Neural progenitor cell (in vitro differentiated cells): Measurements from ENCODE around the gene EYS.

Source experiments
- EZH2 ChIP-seq: fragments of 200-600 bp; sonication (generic); IDR thresholded peaks from 2 replicates; pipeline ENCODE4 v1.6.1; 2017; ENCODE audit warnings: antibody characterized with exemption, mild to moderate bottlenecking, moderate library complexity
- TF ChIP-seq, protein P1 (sequence below): fragments of 200-600 bp; sonication (generic); IDR thresholded peaks from 2 replicates; pipeline ENCODE4 v1.5.1; 2017; ENCODE audit warnings: antibody characterized with exemption, mild to moderate bottlenecking

- TF ChIP-seq, protein P1, sequence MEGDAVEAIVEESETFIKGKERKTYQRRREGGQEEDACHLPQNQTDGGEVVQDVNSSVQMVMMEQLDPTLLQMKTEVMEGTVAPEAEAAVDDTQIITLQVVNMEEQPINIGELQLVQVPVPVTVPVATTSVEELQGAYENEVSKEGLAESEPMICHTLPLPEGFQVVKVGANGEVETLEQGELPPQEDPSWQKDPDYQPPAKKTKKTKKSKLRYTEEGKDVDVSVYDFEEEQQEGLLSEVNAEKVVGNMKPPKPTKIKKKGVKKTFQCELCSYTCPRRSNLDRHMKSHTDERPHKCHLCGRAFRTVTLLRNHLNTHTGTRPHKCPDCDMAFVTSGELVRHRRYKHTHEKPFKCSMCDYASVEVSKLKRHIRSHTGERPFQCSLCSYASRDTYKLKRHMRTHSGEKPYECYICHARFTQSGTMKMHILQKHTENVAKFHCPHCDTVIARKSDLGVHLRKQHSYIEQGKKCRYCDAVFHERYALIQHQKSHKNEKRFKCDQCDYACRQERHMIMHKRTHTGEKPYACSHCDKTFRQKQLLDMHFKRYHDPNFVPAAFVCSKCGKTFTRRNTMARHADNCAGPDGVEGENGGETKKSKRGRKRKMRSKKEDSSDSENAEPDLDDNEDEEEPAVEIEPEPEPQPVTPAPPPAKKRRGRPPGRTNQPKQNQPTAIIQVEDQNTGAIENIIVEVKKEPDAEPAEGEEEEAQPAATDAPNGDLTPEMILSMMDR: no peak
- TF ChIP-seq EZH2: no peak
Measured at GRCh38 chr6:64985726-64986125, 721.3 kb downstream of the EYS start.
